GM18517 (cell line): ENCODE results near the gene DCAF8.
A peak's percentile ranks its signal among the peaks of the same experiment; 100 is the strongest.
"Not testable (repeated sequence)": the region's sequence is repeated elsewhere in the genome, so short reads cannot be mapped to it uniquely, and the experiment has no call there.

Experiments
- ATAC-seq: cut with Tn5 transposase; IDR thresholded peaks from one replicate; pipeline ENCODE4 v1.9.1; 2021; ENCODE audit warnings: mild to moderate bottlenecking, moderate library complexity; ENCODE audit not compliant: unreplicated experiment

DCAF8 gene

GRCh38 chr1:160261893-160262794 lies at the start of gene DCAF8:
Gene DCAF8 (minus strand): TSS chr1:160262549. CDS start chr1:160244008, 18,541 bp downstream.
- ATAC-seq = peak; percentile 76

- ATAC-seq = no peak
Measured at GRCh38 chr1:160309571-160309970, 47.2 kb upstream of the DCAF8 start.

- no peak for ATAC-seq
Measured at GRCh38 chr1:160309185-160309557, 46.8 kb upstream of the DCAF8 start.

GRCh38 chr1:160308451-160309184 lies 46.3 kb upstream of the DCAF8 start:
- no peak for ATAC-seq

- ATAC-seq = no peak
Measured at GRCh38 chr1:160307118-160307791, 44.9 kb upstream of the DCAF8 start.

- ATAC-seq = no peak
Measured at GRCh38 chr1:160300173-160300572, 37.8 kb upstream of the DCAF8 start.

GRCh38 chr1:160296036-160296435 lies 33.7 kb upstream of the DCAF8 start:
- ATAC-seq = no peak

- no peak for ATAC-seq
Measured at GRCh38 chr1:160293020-160293968, 30.9 kb upstream of the DCAF8 start.

- ATAC-seq = peak; percentile 71
Measured at GRCh38 chr1:160291248-160292220, 29.2 kb upstream of the DCAF8 start.

GRCh38 chr1:160287769-160288168 lies 25.4 kb upstream of the DCAF8 start:
- ATAC-seq = not testable (repeated sequence)

- ATAC-seq = no peak
Measured at GRCh38 chr1:160285506-160285905, 23.2 kb upstream of the DCAF8 start.

GRCh38 chr1:160284782-160285344 lies 22.5 kb upstream of the DCAF8 start, which contains the start of gene PEX19:
Gene PEX19 (minus strand): TSS chr1:160285133. CDS start chr1:160285124, 9 bp downstream.
- ATAC-seq = peak; percentile 86

GRCh38 chr1:160284220-160284781 lies 22.0 kb upstream of the DCAF8 start:
- peak; percentile 12 for ATAC-seq

- ATAC-seq = no peak
Measured at GRCh38 chr1:160282807-160283206, 20.5 kb upstream of the DCAF8 start.

GRCh38 chr1:160277987-160278386 lies 15.6 kb upstream of the DCAF8 start:
- ATAC-seq = no peak

GRCh38 chr1:160277330-160277729 lies 15.0 kb upstream of the DCAF8 start:
- no peak for ATAC-seq

- no peak for ATAC-seq
Measured at GRCh38 chr1:160271025-160271424, 8.7 kb upstream of the DCAF8 start.

- no peak for ATAC-seq
Measured at GRCh38 chr1:160267284-160267991, 5.1 kb upstream of the DCAF8 start.
